NCI-H2196 treated with DMSO at 0.1 percent for 48 hours (cell line): ENCODE data around the gene ANKRD53.
"Not testable (repeated sequence)": the region's sequence is repeated elsewhere in the genome, so short reads cannot be mapped to it uniquely, and the experiment has no call there.

ENCODE experiments used
- DNase-seq: peaks from one replicate; lab custom pipeline; 2025; ENCODE audit not compliant: unreplicated experiment; lab: John Stamatoyannopoulos, UW

Gene ANKRD53

DNA sequence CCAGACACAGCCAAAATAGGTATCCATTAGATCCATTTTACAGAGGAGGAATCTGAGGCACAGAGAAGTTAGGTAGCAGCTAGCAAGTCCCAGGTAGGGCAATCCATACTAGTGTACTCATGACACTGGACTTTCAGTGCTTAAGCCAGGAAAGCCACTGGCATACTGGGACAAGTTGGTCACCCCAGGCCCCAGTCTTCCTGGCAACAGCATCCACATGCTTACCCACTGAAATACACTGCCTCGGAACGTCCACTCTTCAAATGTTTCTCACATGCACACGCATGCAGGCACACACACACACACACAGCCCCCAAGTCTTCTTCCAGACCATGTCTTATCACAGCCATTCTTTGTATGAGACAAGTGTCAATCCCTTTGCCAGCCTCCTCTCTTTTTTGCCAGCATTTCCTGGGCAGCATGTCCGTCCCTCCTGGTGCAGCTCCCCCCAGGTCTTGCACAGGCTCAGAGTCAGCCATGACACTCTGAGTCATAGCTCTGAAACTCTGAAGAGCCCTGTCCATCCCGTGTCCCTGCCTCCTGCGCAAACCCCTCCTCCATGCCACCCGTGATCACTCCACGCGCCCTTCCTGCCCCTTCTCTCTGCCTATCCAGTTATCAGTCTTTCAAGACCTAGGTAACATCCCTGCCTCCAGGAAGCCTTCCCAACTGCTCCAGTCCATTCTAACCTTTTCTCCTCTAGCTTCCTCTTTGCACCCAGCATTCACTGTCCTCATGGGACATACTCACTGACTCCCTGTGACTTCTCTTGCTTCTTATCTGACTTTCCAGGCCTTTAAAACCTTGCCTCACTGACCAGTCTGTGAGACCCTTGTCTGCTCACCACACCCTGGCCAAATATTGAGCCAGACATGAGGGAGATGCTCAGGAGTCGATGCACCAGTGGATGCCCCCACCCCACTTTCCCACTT, 27.1 kb downstream of the ANKRD53 start:
- DNase-seq, result no peak

DNA sequence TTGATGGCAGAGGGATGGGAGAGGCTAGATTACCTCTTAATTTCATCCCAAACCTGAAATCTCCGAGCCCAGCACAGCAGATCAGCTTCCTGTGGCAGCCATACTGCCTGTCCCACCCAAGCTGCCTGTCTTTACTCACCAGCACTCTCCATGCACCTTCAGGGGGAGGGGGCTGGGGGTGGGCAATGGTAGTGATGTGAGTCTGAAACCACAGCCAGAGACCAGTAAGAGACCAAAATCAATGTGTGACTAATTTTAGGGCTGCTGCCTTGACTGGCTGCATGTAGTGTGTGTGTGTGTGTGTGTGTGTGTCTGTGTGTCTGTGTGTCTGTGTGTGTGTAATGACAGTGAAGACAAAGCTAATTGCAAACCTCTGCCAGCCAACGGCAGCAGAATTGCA, 27.9 kb downstream of the ANKRD53 start:
- no peak for DNase-seq

DNA sequence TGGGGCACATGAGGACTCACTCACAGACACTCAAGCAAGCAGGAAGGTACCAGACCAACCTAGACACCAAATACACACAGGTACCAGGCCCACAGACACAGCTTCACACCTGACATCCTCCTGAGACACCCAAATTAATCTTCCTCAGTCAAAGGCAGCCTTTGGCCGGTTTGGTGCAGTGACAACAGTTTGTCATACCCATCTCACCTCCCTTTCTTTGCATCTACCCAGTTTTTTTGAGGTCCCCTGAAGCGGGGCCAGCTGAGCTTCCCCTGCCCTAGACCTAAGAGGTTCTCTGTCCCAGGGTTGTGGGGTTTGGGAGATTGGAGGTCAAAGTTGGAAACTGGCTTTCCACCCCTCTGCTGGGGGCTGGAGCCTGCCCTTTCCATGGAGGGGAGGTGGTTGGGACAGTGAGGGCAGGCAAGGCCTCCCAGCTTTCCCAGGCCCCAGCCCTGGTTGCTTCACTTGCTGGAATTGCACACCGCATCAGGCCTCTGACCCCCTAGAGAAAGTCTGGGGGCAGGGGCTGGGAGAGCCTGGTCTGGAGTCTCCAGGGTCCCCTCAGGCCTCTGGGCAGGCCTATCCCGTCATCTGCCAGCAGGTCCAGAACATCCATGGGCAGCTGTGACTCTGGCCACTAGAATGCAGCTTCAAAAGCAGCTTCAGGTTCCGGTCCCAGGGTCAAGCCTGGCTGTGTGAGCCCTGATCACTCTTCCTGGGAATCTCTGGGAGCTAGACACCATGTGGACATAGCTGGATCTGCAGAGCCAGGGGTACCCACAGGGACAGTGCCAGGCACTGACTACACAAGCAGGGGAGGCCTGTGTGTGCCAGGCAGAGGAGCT, 28.7 kb downstream of the ANKRD53 start:
- DNase-seq, result no peak

DNA sequence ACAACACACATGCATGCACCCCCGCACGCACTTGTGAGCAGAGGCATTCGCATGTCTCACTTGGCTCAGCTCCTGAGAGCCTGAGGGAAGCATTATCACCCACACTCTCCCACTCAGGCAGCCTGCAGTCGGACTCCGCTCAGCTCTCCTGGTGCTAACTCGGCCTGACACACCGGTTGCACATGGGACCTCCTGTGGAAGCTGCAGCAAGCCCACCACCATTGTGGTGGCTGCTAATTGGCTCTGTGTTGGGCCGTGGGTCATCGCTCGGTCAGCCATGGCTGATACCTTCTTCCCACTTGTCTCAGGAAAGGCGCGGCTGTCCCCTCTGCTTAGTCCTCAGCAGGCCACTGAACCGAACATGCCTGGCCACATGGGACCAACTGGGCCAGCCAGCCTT, 29.9 kb downstream of the ANKRD53 start:
- DNase-seq, result no peak

DNA sequence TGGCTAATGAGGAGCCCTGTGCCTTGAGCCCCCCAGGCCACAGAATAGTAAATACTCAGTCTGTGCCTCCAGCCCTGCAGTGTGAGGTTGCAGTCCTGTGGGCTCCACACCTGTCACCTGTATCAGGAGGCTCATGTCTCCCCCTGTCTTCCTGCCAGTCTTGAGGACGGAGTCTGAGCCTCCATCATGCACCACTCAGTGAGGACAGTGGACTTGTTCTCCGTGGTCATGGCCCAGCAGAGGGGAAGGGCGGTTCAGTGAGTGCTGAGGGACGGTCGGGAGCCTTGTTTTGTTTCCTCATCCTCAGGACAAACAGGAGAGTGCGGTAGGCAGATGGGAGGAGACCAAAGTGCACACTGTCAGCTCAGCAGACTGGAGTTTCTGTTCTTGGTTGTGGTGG, 33.4 kb downstream of the ANKRD53 start:
- DNase-seq, result not testable (repeated sequence)

DNA sequence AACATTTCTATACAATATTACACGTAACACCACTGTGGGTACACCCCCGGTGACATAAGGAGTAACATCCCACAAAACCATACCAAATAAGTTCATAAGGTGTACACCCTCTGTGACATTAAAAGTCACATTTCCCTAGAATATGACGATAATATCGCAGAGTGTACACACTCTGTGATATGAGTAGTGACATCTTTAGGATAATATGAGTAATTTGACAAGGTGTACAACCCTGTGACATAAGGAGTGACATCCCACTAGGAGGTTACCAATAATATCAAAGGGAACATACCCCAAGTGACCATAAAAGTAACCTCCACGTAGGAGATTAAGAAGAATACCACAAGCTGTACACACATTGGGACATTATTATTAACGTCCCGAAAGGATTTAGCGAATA, 40.2 kb downstream of the ANKRD53 start:
- no peak for DNase-seq

DNA sequence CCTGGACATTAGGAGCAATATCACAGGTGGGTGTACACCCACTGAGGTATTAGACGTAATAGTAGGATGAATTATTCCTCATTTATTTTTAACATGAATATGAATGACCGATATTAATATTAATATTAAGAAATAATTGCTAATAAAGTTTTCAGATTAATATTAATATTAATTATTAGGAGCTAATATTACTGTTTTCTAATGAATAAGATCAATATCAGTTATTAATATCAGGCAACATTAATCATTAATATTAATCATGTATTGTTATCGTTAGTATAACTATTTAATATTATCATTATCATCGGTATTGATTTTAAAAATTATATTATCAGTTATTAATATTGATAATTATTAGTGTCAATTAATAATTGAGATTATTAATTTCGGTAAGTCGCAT, 41.6 kb downstream of the ANKRD53 start:
- DNase-seq, result not testable (repeated sequence)

DNA sequence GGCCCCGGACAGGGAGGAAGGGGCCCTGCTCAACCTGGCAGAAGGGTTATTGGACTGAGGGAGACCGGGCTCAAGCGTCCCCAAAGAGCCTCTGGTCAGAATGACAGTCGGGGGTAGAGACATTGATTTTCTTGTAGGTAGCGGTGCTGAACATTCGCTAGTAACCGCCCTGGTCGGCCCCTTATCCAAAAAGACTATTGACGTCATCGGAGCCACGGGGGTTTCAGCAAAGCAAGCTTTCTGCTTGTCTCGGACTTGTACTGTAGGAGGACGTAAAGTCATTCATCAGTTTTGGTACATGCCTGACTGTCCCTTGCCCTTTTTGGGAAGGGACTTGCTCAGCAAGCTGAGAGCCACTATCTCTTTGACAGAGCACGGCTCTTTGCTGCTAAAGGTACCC, 43.0 kb downstream of the ANKRD53 start:
- not testable (repeated sequence) for DNase-seq

DNA sequence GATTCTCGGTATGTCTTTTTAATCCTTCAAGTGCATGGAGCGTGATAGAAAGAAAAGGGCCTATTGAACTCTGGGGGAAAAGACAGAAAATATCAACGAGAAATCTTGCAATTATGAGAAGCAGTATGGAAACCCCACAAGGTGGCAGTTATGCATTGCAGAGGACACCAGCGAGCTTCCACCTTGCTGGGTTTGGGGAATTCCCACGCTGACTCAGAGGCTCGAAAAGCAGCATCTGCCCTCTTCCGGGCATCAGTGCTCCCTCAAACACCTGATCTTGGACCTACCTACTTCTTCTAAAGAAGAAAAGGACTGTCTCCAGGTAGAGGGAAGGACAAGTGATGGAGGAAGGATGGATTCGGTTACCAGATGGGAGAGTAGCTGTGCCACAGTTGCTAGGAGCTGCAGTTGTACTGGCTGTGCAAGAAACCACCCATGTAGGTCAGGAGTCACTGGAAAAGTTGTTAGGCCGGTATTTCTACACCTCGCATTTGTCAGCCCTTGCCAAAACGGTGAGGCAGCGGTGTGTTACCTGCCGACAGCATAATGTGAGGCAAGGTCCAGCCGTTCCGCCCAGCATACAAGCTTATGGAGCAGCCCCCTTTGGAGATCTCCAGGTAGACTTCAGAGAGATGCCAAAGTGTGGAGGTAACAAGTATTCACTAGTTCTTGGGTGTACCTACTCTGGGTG, 45.3 kb downstream of the ANKRD53 start:
- not testable (repeated sequence) for DNase-seq
